ENCODE data around the gene AXIN1.
A peak's percentile ranks its signal among the peaks of the same experiment; 100 is the strongest.
"Not testable (repeated sequence)": the region's sequence is repeated elsewhere in the genome, so short reads cannot be mapped to it uniquely, and the experiment has no call there.

AXIN1 gene

GRCh38 chr16:353404-354290 is 1.1 kb upstream of the AXIN1 start:
- DNase-seq, result no peak

GRCh38 chr16:351804-352520 is 561 bp downstream of the AXIN1 start:
- DNase-seq, result peak; percentile 28

- DNase-seq, result no peak
Measured at GRCh38 chr16:350203-350602, 2.3 kb downstream of the AXIN1 start.

GRCh38 chr16:349211-349610 is 3.3 kb downstream of the AXIN1 start:
- no peak for DNase-seq

- not testable (repeated sequence) for DNase-seq
Measured at GRCh38 chr16:348495-348894, 4.0 kb downstream of the AXIN1 start.

- no peak for DNase-seq
Measured at GRCh38 chr16:347203-347602, 5.3 kb downstream of the AXIN1 start.

GRCh38 chr16:346587-346986 is 5.9 kb downstream of the AXIN1 start:
- DNase-seq, result peak; percentile 61

- DNase-seq, result no peak
Measured at GRCh38 chr16:345772-346171, 6.8 kb downstream of the AXIN1 start.

GRCh38 chr16:342455-343213 is 9.9 kb downstream of the AXIN1 start:
- DNase-seq, result no peak

GRCh38 chr16:341974-342336 is 10.6 kb downstream of the AXIN1 start:
- not testable (repeated sequence) for DNase-seq

- DNase-seq, result not testable (repeated sequence)
Measured at GRCh38 chr16:341095-341973, 11.2 kb downstream of the AXIN1 start.

- no peak for DNase-seq
Measured at GRCh38 chr16:340370-341091, 12.0 kb downstream of the AXIN1 start.

GRCh38 chr16:339680-340079 is 12.8 kb downstream of the AXIN1 start:
- no peak for DNase-seq

GRCh38 chr16:337975-338575 is 14.4 kb downstream of the AXIN1 start:
- DNase-seq, result no peak

- DNase-seq, result no peak
Measured at GRCh38 chr16:337437-337836, 15.1 kb downstream of the AXIN1 start.

GRCh38 chr16:336269-336668 is 16.3 kb downstream of the AXIN1 start:
- no peak for DNase-seq

GRCh38 chr16:334861-335632 is 17.5 kb downstream of the AXIN1 start:
- not testable (repeated sequence) for DNase-seq

GRCh38 chr16:334164-334832 is 18.2 kb downstream of the AXIN1 start:
- not testable (repeated sequence) for DNase-seq

GRCh38 chr16:333406-334094 is 19.0 kb downstream of the AXIN1 start:
- no peak for DNase-seq
